SU-DHL-6 (cell line): Measurements from ENCODE around the gene DCBLD2.

ENCODE experiments used
- H2AFZ ChIP-seq: fragments of 200-600 bp; sonication (generic); 2 replicates; pipeline ENCODE4 v1.6.1; 2014; ENCODE audit warnings: low read depth, mild to moderate bottlenecking, moderate library complexity, mixed read lengths, antibody characterized with exemption, low read length; ENCODE audit not compliant: severe bottlenecking
- H3F3A ChIP-seq: fragments of 200-600 bp; shearing (Covaris generic); 2 replicates; pipeline ENCODE4 v1.6.0; 2016; ENCODE audit warnings: antibody characterized with exemption, mild to moderate bottlenecking; ENCODE audit not compliant: insufficient read depth
- H3K27ac ChIP-seq: fragments of 200-600 bp; sonication (generic); 2 replicates; pipeline ENCODE4 v1.5.1; 2016; ENCODE audit warnings: low read depth, mild to moderate bottlenecking, low read length, moderate library complexity, mixed read lengths
- H3K27me3 ChIP-seq: fragments of 200-600 bp; sonication (generic), shearing (Covaris generic); 2 replicates; pipeline ENCODE4 v1.6.0; 2014; ENCODE audit warnings: mild to moderate bottlenecking, low read length
- H3K36me3 ChIP-seq: fragments of 200-600 bp; sonication (generic); 2 replicates; pipeline ENCODE4 v1.6.1; 2014; ENCODE audit warnings: mild to moderate bottlenecking, low read length, mixed read lengths
- H3K4me2 ChIP-seq: fragments of 300-600, 200-600 bp; shearing (Covaris generic), sonication (generic); 2 replicates; pipeline ENCODE4 v1.6.0; 2014; ENCODE audit warnings: low read length, low read depth, mild to moderate bottlenecking; ENCODE audit not compliant: poor library complexity, severe bottlenecking
- H3K4me3 ChIP-seq: fragments of 200-600 bp; sonication (generic); 2 replicates; pipeline ENCODE4 v1.5.1; 2014; ENCODE audit warnings: antibody characterized with exemption, low read length, mild to moderate bottlenecking, mixed read lengths; ENCODE audit not compliant: insufficient read depth, poor library complexity, severe bottlenecking
- H3K79me2 ChIP-seq: fragments of 200-600 bp; sonication (generic); 2 replicates; pipeline ENCODE4 v1.6.1; 2014; ENCODE audit warnings: mild to moderate bottlenecking, low read length, moderate library complexity; ENCODE audit not compliant: insufficient read depth
- H3K9ac ChIP-seq: fragments of 200-600 bp; sonication (generic); 2 replicates; pipeline ENCODE4 v1.7.0; 2014; ENCODE audit warnings: mild to moderate bottlenecking, low read length
- H3K9me2 ChIP-seq: fragments of 200-600 bp; sonication (generic); replicated peaks from 2 replicates; pipeline ENCODE4 v1.6.1; 2014; ENCODE audit warnings: low read length; ENCODE audit not compliant: insufficient read depth
- H3K9me3 ChIP-seq: fragments of 200-600 bp; sonication (generic); 2 replicates; pipeline ENCODE4 v1.6.1; 2014; ENCODE audit warnings: low read length, mixed read lengths; ENCODE audit not compliant: insufficient read depth
- H4K20me1 ChIP-seq: fragments of 200-600 bp; sonication (generic); 2 replicates; pipeline ENCODE4 v1.6.1; 2014; ENCODE audit warnings: low read depth, mild to moderate bottlenecking, antibody characterized with exemption, low read length, moderate library complexity, mixed read lengths
- EZH2phosphoT487 ChIP-seq: fragments of 200-600 bp; sonication (generic), shearing (Covaris generic); conservative IDR thresholded peaks from 2 replicates; pipeline ENCODE4 v1.6.1; 2018; ENCODE audit warnings: mild to moderate bottlenecking, antibody characterized with exemption, low read length, moderate library complexity, mixed read lengths
- TF ChIP-seq, protein P1 (sequence below): fragments of 200-600 bp; sonication (generic); IDR thresholded peaks from one replicate; pipeline ENCODE4 v1.5.1; 2017; ENCODE audit warnings: antibody characterized with exemption, mild to moderate bottlenecking, low read length, moderate library complexity; ENCODE audit not compliant: insufficient read depth, poor library complexity, severe bottlenecking

DCBLD2 gene

GRCh38 chr3:98809557-98809956, 91.9 kb downstream of the DCBLD2 start:
- Histone ChIP-seq H3K36me3 (no peaks in the 10 kb centered on the region), H3K9me2 (no peaks in the 10 kb centered on the region), H3K9ac (no peak overlapping the region), H3K27ac (no peak overlapping the region), H3K27me3 (no peaks in the 10 kb centered on the region), H2AFZ (no peak overlapping the region), H3F3A (no peaks in the 10 kb centered on the region), H3K4me2 (no peak overlapping the region), H3K79me2 (no peaks in the 10 kb centered on the region), H3K9me3 (no peaks in the 10 kb centered on the region), H4K20me1 (no peaks in the 10 kb centered on the region), H3K4me3 (no peak overlapping the region)
- TF ChIP-seq, protein P1, sequence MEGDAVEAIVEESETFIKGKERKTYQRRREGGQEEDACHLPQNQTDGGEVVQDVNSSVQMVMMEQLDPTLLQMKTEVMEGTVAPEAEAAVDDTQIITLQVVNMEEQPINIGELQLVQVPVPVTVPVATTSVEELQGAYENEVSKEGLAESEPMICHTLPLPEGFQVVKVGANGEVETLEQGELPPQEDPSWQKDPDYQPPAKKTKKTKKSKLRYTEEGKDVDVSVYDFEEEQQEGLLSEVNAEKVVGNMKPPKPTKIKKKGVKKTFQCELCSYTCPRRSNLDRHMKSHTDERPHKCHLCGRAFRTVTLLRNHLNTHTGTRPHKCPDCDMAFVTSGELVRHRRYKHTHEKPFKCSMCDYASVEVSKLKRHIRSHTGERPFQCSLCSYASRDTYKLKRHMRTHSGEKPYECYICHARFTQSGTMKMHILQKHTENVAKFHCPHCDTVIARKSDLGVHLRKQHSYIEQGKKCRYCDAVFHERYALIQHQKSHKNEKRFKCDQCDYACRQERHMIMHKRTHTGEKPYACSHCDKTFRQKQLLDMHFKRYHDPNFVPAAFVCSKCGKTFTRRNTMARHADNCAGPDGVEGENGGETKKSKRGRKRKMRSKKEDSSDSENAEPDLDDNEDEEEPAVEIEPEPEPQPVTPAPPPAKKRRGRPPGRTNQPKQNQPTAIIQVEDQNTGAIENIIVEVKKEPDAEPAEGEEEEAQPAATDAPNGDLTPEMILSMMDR: no peak
- no peak for TF ChIP-seq EZH2phosphoT487

DNA sequence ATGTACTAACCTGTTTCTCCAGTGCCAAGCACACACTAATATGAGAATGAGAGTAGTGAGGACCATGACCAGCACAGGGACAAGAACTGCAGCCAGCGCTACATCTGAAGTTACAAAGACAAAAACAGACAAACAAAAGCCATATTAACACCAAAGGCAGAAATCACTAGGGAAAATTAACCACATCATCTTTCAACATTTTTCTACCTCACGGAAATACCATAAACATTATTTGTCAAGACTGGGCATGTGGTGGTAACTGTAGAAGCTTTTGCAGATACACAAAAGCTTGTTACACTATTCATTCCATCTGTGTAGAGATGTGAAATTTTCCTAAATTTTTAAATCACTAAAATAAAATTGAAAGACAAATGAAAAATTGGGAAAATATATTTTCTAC, 93.4 kb downstream of the DCBLD2 start:
- no peaks in the 10 kb centered on the region for H3K9me2 ChIP-seq
- no peaks in the 10 kb centered on the region for H3K36me3 ChIP-seq
- H3K27me3 ChIP-seq: no peaks in the 10 kb centered on the region
- H3K27ac ChIP-seq: no peak overlapping the region
- no peaks in the 10 kb centered on the region for H3K9me3 ChIP-seq
- H2AFZ ChIP-seq: no peak overlapping the region
- TF ChIP-seq, protein P1: no peak
- H3K4me2 ChIP-seq: no peak overlapping the region
- H3F3A ChIP-seq: no peaks in the 10 kb centered on the region
- no peaks in the 10 kb centered on the region for H3K79me2 ChIP-seq
- no peaks in the 10 kb centered on the region for H4K20me1 ChIP-seq
- no peak overlapping the region for H3K9ac ChIP-seq
- H3K4me3 ChIP-seq: no peak overlapping the region

DNA sequence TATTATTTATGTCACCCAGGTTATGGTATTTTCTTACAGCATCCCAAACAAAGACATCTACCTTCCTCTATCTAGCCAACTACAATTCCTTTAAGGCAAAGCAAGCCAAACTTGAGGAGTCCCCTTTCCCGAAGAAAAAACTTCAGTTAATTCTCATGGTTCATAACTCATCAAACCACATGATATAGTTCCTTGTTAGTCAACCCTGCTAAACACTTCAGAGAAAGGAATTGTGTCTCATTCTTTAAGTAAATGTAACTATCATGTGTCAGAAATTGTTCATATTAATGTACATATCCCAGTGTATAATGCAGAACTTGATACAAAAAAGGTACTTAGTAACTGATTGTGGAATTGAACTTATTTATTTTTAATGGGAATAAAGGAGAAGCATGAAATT, 93.9 kb downstream of the DCBLD2 start:
- H3K79me2 ChIP-seq: no peaks in the 10 kb centered on the region
- H3F3A ChIP-seq: no peaks in the 10 kb centered on the region
- H4K20me1 ChIP-seq: no peaks in the 10 kb centered on the region
- H3K4me3 ChIP-seq: no peak overlapping the region
- H3K9ac ChIP-seq: no peak overlapping the region
- TF ChIP-seq, protein P1: no peak
- no peak for TF ChIP-seq EZH2phosphoT487
- no peaks in the 10 kb centered on the region for H3K36me3 ChIP-seq
- no peak overlapping the region for H3K4me2 ChIP-seq
- H2AFZ ChIP-seq: no peak overlapping the region
- no peaks in the 10 kb centered on the region for H3K9me2 ChIP-seq
- no peak overlapping the region for H3K27ac ChIP-seq
- no peaks in the 10 kb centered on the region for H3K27me3 ChIP-seq
- no peaks in the 10 kb centered on the region for H3K9me3 ChIP-seq

GRCh38 chr3:98807011-98807410, 94.5 kb downstream of the DCBLD2 start:
- H3K79me2 ChIP-seq: no peaks in the 10 kb centered on the region
- no peak overlapping the region for H3K27ac ChIP-seq
- H4K20me1 ChIP-seq: no peaks in the 10 kb centered on the region
- no peaks in the 10 kb centered on the region for H3K9me3 ChIP-seq
- no peaks in the 10 kb centered on the region for H3K36me3 ChIP-seq
- H3K4me3 ChIP-seq: no peak overlapping the region
- TF ChIP-seq EZH2phosphoT487: no peak
- TF ChIP-seq, protein P1: no peak
- H2AFZ ChIP-seq: no peak overlapping the region
- no peak overlapping the region for H3K4me2 ChIP-seq
- no peaks in the 10 kb centered on the region for H3K9me2 ChIP-seq
- H3K9ac ChIP-seq: no peak overlapping the region
- no peaks in the 10 kb centered on the region for H3K27me3 ChIP-seq
- H3F3A ChIP-seq: no peaks in the 10 kb centered on the region
